GM21786 (cell line): Measurements from ENCODE around the gene UST.
"Not testable (repeated sequence)": the region's sequence is repeated elsewhere in the genome, so short reads cannot be mapped to it uniquely, and the experiment has no call there.

ENCODE experiments used
- ATAC-seq: cut with Tn5 transposase; IDR thresholded peaks from one replicate; pipeline ENCODE4 v1.9.1; 2021; ENCODE audit not compliant: unreplicated experiment

Gene UST

GRCh38 chr6:148735989-148736388 is 10.8 kb upstream of the UST start:
- ATAC-seq, result no peak

GRCh38 chr6:148736774-148737412 is 9.9 kb upstream of the UST start:
- no peak for ATAC-seq

GRCh38 chr6:148737806-148738205 is 9.0 kb upstream of the UST start:
- ATAC-seq, result no peak

GRCh38 chr6:148738946-148739821 is 7.6 kb upstream of the UST start:
- no peak for ATAC-seq

- ATAC-seq, result no peak
These were observed 7.1 kb upstream of the UST start for GRCh38 chr6:148739822-148740128.

- ATAC-seq, result no peak
These were observed 3.4 kb upstream of the UST start for GRCh38 chr6:148743476-148743875.

GRCh38 chr6:148745926-148746325 is 904 bp upstream of the UST start:
- no peak for ATAC-seq

GRCh38 chr6:148747145-148747470 is 278 bp downstream of the UST start:
- ATAC-seq, result peak; percentile 23

GRCh38 chr6:148747471-148748165 is 788 bp downstream of the UST start:
- ATAC-seq, result peak; percentile 32

- no peak for ATAC-seq
These were observed 2.8 kb downstream of the UST start for GRCh38 chr6:148749674-148750073.

GRCh38 chr6:148750838-148751792 is 4.3 kb downstream of the UST start:
- no peak for ATAC-seq

- ATAC-seq, result no peak
These were observed 5.0 kb downstream of the UST start for GRCh38 chr6:148751793-148752170.

GRCh38 chr6:148755379-148755778 is 8.5 kb downstream of the UST start:
- not testable (repeated sequence) for ATAC-seq

- ATAC-seq, result no peak
These were observed 11.2 kb downstream of the UST start for GRCh38 chr6:148757944-148758480.

GRCh38 chr6:148758492-148758891 is 11.7 kb downstream of the UST start:
- peak; percentile 80 for ATAC-seq

GRCh38 chr6:148760258-148760534 is 13.4 kb downstream of the UST start:
- no peak for ATAC-seq

GRCh38 chr6:148760568-148761526 is 14.0 kb downstream of the UST start:
- peak; percentile 21 for ATAC-seq

- peak; percentile 8 for ATAC-seq
These were observed 14.7 kb downstream of the UST start for GRCh38 chr6:148761527-148762011.

GRCh38 chr6:148762231-148762630 is 15.4 kb downstream of the UST start:
- no peak for ATAC-seq
